A673 (cell line): ENCODE results near the gene DUSP5. TPM values are rescaled to one million over a fixed set of nuclear protein-coding genes. Genes with fewer than 3 reads are reported as not detected.

Experiments
- BruUV-seq: library from RNA; stranded (reverse); fragments of 400-500 nt; replicated peaks from 2 replicates; lab custom pipeline; 2021; lab: Mats Ljungman, UMichigan
- CTCF ChIA-PET: fragments of 300-600 bp; sonication (Branson Sonifier 250); formaldehyde crosslinking; loops from one replicate; lab custom pipeline; 2022; ENCODE audit warnings: antibody characterized with exemption; lab: Charles Lee
- POLR2A ChIA-PET: fragments of 300-600 bp; sonication (Branson Sonifier 250); formaldehyde crosslinking; loops from one replicate; lab custom pipeline; 2022; ENCODE audit warnings: antibody characterized with exemption; ENCODE audit not compliant: low non-redundant PET; lab: Charles Lee
- DNase-seq: peaks from one replicate; pipeline ENCODE4 v3.0.0-alpha.2; 2015; ENCODE audit warnings: low spot score
- H3K27ac ChIP-seq: fragments of 200-600 bp; sonication (generic); 2 replicates; pipeline ENCODE4 v1.5.1; 2016; ENCODE audit warnings: mixed run types, low read depth, mild to moderate bottlenecking, mixed read lengths, antibody characterized with exemption, low read length; ENCODE audit not compliant: poor library complexity, severe bottlenecking
- H3K27me3 ChIP-seq: fragments of 200-600 bp; sonication (generic); replicated peaks from 2 replicates; pipeline ENCODE4 v1.6.1; 2017; ENCODE audit warnings: mixed run types, low read depth, mild to moderate bottlenecking, mixed read lengths, antibody characterized with exemption, low read length; ENCODE audit not compliant: insufficient read depth, poor library complexity
- H3K36me3 ChIP-seq: fragments of 200-600 bp; sonication (generic); 2 replicates; pipeline ENCODE4 v1.6.1; 2016; ENCODE audit warnings: mixed run types, mild to moderate bottlenecking, mixed read lengths, antibody characterized with exemption, low read length; ENCODE audit not compliant: insufficient read depth, poor library complexity, severe bottlenecking
- H3K4me1 ChIP-seq: fragments of 200-600 bp; sonication (generic); 2 replicates; pipeline ENCODE4 v1.6.1; 2017; ENCODE audit warnings: mixed run types, mild to moderate bottlenecking, mixed read lengths, antibody characterized with exemption, low read length; ENCODE audit not compliant: insufficient read depth, poor library complexity, severe bottlenecking
- H3K4me3 ChIP-seq: fragments of 200-600 bp; sonication (generic); 2 replicates; pipeline ENCODE4 v1.5.1; 2016; ENCODE audit warnings: low read depth, mixed run types, mild to moderate bottlenecking, mixed read lengths, low read length; ENCODE audit not compliant: poor library complexity, severe bottlenecking
- H3K9me3 ChIP-seq: fragments of 200-600 bp; sonication (generic); 2 replicates; pipeline ENCODE4 v1.6.1; 2016; ENCODE audit warnings: mixed run types, low read depth, mild to moderate bottlenecking, mixed read lengths, antibody characterized with exemption, low read length; ENCODE audit not compliant: poor library complexity, severe bottlenecking
- EZH2 ChIP-seq: fragments of 200-600 bp; sonication (generic); IDR thresholded peaks from 2 replicates; pipeline ENCODE4 v1.6.1; 2017; ENCODE audit warnings: borderline replicate concordance, low read depth, mild to moderate bottlenecking, mixed read lengths, antibody characterized with exemption, low read length; ENCODE audit not compliant: poor library complexity, severe bottlenecking
- intact Hi-C: fragments of 100-400 bp; cut with micrococcal nuclease; formaldehyde crosslinking; loops from one replicate; pipeline ENCODE4 v1.10.0; 2022; ENCODE audit not compliant: unreplicated experiment
- total RNA-seq: library from RNA; stranded (reverse); gene quantifications from 2 replicates; pipeline ENCODE4 v1.2.3, GENCODE V29; 2021
- TF ChIP-seq, protein P1 (sequence below): fragments of 300-800, 200-600 bp; sonication (generic); conservative IDR thresholded peaks from 2 replicates; pipeline ENCODE4 v1.5.1; 2017; ENCODE audit warnings: low read depth, mild to moderate bottlenecking, antibody characterized with exemption, low read length, moderate library complexity, mixed read lengths

Gene DUSP5
- total RNA-seq, 1 experiment from 2014 or later = 29.3 TPM

DNA sequence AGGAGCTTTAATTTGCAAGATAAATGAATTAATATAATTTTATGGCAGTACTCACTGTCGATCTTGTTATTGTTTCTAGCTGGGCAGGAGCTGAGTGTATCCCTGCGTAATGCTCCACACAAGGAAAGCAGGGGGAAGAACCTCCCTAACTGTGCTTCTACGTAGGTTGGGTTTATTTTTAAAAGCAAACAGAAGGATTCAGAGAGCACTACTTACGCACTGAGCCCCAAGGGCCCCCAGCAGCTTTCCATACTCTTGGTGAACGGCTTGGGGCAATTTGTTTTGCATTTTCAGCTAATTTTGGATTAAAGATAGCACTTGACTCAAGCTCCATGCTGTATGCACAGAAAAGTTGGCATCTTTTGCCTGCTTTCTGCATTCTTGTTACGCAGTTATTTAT, 9.6 kb downstream of the DUSP5 start:
- H3K27ac ChIP-seq = no peak overlapping the region
- POLR2A ChIA-PET = no interaction called here
- BruUV-seq = no TSS peak
- peaks cover 46% of the 10 kb centered on the region for H3K4me1 ChIP-seq
- DNase-seq = no peak
- TF ChIP-seq, protein P1, sequence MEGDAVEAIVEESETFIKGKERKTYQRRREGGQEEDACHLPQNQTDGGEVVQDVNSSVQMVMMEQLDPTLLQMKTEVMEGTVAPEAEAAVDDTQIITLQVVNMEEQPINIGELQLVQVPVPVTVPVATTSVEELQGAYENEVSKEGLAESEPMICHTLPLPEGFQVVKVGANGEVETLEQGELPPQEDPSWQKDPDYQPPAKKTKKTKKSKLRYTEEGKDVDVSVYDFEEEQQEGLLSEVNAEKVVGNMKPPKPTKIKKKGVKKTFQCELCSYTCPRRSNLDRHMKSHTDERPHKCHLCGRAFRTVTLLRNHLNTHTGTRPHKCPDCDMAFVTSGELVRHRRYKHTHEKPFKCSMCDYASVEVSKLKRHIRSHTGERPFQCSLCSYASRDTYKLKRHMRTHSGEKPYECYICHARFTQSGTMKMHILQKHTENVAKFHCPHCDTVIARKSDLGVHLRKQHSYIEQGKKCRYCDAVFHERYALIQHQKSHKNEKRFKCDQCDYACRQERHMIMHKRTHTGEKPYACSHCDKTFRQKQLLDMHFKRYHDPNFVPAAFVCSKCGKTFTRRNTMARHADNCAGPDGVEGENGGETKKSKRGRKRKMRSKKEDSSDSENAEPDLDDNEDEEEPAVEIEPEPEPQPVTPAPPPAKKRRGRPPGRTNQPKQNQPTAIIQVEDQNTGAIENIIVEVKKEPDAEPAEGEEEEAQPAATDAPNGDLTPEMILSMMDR = no peak
- no peak for TF ChIP-seq EZH2
- CTCF ChIA-PET = interaction anchor here (0.5 kb wide), 1 partner anchor 8 kb away, joined by 3 read pairs; no protein-coding TSS in a partner anchor
- peaks cover 70% of the 10 kb centered on the region for H3K36me3 ChIP-seq
- no peak overlapping the region for H3K4me3 ChIP-seq
- H3K9me3 ChIP-seq = no peaks in the 10 kb centered on the region
- intact Hi-C loops = no loop called here
- H3K27me3 ChIP-seq = no peaks in the 10 kb centered on the region

DNA sequence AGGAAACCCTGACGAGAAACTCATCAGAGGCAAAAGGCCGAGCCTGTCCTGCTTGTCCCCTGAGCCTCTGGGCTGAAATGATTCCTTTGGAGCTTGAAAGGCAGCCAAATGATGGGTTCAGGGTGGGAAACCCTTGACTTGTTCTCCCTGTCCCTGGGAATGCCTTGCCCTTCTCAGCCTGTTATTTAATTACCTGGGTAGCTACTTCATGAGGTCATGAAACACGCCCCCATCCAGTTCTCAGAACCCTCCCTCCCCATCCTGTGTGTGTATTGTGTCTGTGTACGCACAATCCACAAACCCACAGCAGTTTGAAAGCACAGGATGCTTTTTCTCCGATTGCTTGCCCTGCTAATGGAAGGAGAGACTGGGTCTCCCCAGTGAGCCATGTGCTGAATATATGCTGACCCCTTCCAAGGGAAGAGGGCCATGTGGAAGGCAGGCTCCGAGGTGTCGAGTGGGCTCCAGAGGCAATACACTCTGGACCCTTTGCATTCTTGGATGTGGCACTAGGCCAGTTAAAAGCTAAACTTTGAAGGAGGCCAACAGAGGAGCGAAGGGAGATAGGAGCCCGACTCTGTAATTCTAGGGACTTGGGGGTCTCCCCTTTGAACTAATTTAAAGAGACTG, 10.6 kb downstream of the DUSP5 start:
- intact Hi-C loops = no loop called here
- ChIA-PET CTCF (no interaction called here), POLR2A (interaction anchor here (0.6 kb wide), 1 partner anchor 798 kb away, joined by 12 read pairs; no protein-coding TSS in a partner anchor)
- Histone ChIP-seq H3K4me1 (peaks cover 41% of the 10 kb centered on the region), H3K27ac (peak overlapping the region; percentile 27), H3K36me3 (peaks cover 71% of the 10 kb centered on the region), H3K9me3 (no peaks in the 10 kb centered on the region), H3K27me3 (no peaks in the 10 kb centered on the region), H3K4me3 (no peak overlapping the region)
- TF ChIP-seq EZH2 = no peak
- TF ChIP-seq, protein P1 = no peak
- BruUV-seq = no TSS peak
- no peak for DNase-seq

DNA sequence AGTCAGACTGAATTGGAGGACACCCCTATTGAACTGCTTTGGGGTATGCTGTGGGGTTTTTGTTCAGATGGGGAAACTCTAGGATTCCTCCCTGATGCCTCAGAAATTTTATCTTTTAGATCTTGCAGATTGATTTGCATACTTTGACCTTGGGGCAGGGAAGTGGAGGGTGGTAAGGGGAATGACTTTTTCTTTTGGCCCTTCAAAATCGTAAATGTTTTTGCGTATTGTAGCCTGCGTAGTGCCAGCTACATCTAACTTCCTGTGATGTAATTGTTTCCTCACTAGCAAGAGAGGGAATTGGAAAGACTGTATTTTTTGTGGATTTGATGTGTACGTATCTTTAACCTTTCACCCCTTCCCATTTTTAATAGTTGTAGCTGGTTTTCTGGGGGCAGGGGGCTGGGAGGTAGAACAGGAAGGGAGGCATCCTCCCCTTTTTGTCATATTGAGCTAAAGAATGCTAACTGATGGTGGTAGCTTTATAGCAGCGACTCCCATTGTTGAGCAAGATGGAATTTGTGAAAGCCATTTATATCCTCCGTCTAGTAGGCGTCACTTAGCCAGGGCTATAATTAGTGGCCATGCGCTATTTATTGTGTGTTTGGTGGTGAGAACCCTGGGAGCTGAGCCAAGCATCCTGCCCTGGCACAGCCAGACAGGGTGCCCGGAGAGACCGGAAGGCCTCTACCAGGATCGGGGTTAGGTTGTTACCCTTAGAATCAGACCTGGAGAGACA, 11.3 kb downstream of the DUSP5 start:
- Histone ChIP-seq H3K4me1 (peaks cover 34% of the 10 kb centered on the region), H3K4me3 (no peak overlapping the region), H3K27me3 (no peaks in the 10 kb centered on the region), H3K27ac (peak overlapping the region; percentile 27), H3K9me3 (no peaks in the 10 kb centered on the region), H3K36me3 (peaks cover 64% of the 10 kb centered on the region)
- BruUV-seq = no TSS peak
- TF ChIP-seq EZH2 = no peak
- TF ChIP-seq, protein P1 = no peak
- CTCF ChIA-PET = no interaction called here
- intact Hi-C loops = no loop called here
- POLR2A ChIA-PET = interaction anchor here (0.6 kb wide), 1 partner anchor 798 kb away, joined by 12 read pairs; no protein-coding TSS in a partner anchor
- peak; percentile 60 for DNase-seq
